IPS DF 4.7 (cell line): Measurements from ENCODE around the gene PSMB5.

Experiments used
- DNase-seq: peaks from one replicate; pipeline ENCODE4 v3.0.0-alpha.2; 2013; ENCODE audit warnings: low spot score; ENCODE audit errors: extremely low read depth

Gene PSMB5

DNA sequence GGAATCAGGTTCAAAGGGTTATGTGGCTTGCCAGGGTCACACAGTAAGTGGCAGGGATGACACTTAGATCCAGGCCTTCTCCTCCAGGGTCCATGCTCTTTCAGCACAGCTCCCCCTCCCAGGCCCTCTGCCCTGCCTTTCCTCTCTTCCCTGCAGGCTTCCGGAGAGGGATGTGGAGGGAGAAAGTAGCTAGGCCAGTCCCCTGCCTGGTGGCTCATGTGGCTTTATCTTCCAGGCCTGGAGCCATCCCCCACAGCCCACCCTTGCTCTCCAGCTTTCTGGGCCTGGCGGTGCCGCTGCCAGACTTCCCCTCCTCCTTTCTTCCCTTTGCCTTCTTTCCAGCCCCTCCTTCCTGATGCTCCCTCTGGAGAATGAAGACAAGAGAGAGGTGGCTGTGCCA lies 9.1 kb upstream of the PSMB5 start:
- no peak for DNase-seq

DNA sequence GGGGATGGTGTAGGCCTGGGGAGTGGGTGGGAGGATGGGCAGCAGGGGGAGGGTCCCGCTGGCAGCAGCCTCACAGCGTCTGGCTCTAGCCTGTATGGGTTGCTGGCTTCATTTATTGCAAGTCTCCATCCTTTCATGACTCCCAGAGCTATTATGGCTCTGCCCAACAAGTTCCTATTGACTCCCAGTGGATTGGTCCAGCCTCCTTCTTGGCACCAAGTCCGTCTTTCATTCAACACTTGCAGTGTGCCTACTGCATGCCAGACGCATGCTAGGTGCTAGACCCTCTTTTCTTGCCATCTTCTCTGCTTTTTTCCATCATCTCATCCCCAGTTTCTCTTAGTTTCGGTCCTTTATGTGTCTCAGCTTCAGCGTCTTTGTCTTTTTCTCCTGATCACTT lies 8.4 kb upstream of the PSMB5 start:
- DNase-seq = no peak

DNA sequence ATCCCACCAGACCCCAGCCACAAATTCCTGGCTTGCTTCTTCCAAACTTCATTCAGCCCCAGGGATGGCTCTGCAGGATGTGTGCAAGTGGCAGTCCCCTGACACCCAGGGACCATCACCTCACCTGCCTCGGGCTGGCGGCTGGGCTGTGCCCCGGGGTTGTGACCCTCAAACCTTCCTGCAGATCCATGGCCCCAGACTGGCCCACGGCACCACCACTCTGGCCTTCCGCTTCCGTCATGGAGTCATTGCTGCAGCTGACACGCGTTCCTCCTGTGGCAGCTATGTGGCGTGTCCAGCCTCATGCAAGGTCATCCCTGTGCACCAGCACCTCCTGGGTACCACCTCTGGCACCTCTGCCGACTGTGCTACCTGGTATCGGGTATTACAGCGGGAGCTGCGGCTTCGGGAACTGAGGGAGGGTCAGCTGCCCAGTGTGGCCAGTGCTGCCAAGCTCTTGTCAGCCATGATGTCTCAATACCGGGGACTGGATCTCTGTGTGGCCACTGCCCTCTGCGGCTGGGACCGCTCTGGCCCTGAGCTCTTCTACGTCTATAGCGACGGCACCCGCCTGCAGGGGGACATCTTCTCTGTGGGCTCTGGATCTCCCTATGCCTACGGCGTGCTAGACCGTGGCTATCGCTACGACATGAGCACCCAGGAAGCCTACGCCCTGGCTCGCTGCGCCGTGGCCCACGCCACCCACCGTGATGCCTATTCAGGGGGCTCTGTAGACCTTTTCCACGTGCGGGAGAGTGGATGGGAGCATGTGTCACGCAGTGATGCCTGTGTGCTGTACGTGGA lies 7.7 kb upstream of the PSMB5 start, which contains the start of gene PSMB11:
Gene PSMB11, plus strand, starts transcription at position 51 of the 804 bp plus-strand sequence. Its CDS starts 14 bp downstream, at position 65.
- no peak for DNase-seq

DNA sequence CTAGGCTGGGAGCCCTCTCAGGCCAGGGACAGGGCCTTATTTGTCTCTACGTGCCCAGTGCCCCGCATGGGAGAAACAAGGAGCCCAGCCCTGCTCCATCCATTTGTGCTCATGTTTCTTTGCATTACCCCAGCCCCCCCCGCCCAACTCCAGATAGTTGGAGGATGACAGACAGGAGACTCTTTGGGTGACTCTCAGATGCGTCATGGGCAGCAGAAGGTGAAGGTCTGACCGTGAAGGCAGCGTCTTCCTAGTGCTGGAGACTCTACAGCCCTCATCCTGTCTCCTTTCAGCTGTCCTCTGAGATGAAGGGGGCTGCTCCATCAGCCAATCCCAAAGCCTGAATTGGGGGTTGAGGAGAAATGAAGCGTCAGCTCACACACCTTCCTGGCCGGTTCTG lies 7.0 kb upstream of the PSMB5 start:
- no peak for DNase-seq

DNA sequence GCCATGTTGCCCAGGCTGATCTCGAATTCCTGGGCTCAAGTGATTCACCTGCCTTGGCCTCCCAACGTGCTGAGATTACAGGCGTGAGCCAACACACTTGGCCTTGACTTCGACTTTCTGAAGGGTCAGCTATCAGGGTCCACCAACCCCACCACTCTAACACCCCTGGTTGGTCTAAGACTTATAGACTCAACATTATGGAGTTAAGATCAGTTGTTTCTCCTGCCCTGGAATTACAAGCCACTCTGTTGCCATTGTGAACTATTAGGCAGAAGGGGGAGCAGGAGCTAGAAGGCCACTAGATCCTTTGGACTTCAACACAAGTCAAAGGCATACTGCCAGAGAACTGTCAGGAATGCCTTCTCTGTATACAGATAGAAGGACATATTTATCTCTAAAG lies 5.4 kb upstream of the PSMB5 start:
- no peak for DNase-seq

DNA sequence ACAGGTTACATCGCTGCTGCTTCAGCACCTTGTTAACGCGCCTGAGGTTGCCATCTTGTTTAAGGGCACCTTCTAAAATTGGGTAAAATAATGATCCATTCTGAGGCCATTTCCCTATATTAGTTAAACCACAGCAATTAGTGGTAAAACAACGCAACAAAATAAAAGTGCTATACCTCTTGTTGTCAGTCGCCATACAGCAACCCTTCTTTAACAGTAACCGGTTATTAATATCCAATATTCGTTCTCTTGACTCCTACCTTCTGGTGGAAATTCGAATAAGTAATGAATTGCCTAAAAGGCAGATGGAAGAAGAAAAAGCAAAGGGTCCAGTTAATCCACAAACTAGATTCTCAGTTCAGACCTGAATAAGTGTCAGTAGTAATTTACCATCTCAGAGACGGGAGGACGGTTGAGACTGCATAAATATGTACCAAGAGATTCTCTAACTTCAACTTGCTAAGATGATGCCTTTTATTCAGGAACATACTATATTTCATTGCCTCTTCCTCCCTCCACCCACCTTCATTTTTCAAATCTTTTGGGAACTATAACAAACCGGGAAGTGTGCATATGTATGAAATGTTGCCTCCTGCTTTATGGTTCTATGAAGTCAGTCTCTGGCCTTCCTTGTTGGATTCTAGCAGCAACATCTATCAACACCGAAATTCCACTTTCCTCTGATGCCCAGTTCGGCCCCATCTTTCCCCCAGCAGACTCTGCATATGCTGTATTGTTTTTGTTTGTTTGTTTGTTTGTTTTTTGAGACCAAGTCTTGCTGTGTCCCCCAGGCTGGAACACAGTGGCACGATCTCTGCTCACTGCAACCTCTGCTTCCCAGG lies 824 bp upstream of the PSMB5 start:
- no peak for DNase-seq

DNA sequence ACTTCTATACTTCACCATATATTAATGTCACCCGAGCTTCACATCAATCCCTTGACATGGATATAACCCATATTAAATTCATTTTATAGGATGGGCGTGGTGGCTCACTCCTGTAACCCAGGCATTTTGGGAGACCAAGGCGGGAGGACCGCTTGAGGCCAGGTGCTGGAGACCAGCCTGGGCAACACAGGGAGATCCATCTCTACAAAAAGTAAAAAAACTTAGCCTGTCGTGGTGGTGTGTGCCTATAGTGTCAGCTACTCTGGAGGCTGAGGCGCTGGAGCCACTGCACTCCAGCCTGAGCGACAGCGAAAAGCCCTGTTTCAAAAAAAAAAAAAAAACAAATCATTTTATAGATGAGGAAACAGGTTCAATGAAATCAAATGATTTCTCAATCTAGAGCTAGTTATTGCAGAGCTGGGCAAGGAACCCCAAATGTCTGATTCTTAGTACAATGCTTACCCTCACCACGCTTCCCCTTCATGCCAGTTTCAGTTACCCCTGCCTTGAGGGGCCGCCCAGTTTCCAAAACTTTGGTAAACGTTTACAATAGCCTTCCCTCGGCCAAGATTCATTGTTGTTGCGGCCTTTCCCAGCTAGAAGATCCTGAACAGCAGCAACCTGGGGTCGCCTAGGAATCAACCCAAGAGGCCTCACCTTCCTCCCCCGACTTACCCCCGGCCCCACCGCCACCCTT lies 751 bp downstream of the PSMB5 start:
- DNase-seq = no peak

DNA sequence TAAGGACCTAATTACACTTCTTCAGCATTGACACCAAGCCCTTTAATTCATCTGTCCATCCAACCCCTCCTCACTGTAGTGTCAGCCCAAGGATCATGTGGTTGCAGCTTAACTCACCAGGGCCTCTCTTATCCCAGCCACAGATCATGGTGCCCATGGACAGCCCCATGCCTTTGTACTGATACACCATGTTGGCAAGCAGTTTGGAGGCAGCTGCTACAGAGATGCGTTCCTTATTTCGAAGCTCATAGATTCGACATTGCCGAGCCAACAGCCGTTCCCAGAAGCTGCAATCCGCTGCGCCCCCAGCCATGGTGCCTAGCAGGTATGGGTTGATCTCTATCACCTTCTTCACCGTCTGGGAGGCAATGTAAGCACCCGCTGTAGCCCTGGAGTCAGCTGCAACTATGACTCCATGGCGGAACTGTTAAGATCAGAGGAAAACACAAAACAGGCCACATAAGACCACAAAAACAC lies 1.4 kb downstream of the PSMB5 start:
- DNase-seq = no peak

DNA sequence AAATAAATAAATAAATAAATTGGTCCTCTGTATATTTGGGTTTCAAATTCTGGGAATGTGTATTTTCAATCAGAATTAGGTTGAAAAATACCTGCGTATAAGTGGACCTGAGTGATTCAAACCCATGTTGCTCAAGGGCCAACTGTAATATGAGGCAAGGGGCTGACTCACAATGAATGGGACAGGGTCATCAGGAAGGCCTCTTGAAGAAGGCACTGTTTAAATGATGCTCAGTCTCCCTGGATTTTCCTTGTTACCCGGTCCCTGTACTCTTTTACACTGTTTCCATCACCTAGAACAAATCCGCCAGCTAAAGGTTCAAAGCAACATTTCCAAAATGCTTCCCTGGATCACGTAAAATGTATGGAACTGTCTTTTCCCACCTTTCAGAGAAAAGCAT lies 3.8 kb downstream of the PSMB5 start:
- no peak for DNase-seq

DNA sequence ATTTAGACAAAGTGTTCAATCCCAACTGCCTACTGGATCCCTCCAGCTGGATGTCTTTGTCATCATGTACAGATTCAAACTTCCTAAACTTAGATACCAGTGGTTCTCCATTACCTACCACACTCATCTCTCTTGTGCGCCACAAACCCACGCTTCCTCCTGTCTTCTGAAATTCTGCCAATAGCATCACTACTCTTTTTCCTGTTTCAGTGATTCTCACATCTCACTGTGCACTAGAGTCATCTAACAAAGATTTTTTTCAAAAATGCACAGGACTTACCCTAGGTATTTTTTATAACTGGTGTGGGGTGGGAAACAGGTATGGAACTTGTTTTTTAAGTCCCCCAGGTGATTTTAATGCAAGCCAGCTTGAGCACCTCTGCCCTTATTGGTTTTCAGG lies 5.9 kb downstream of the PSMB5 start:
- DNase-seq = no peak

DNA sequence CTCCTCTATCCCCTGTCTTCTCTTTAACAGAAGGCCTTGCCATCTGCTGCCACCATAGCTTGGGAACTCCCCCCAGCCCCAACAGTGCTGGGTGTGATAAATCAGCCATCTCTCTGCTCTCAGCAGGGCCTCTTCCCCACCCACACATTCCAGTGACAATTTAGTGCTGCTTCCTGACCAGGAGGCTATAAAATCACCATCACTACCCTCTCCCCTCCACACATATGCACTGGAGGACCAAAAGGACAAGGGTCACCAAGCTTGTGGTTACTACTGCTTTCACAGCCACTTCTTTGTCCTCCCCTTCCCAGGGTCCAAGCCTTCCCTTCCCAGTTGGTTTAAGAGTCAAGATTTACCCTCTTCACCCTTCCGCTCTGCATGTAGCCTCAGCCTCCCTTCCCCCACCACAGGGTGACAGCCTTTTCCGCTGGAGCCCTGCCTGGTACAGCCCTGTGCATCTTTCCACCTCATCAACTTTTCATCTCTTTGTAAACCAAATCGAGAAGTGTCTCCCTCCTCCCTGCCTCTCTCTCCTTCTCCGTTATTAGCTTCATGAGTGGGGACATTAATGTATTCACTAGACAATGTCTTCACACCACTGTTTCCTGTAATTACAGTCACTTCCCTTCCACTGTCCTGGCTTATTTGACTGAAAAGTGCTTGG lies 9.4 kb downstream of the PSMB5 start:
- no peak for DNase-seq

DNA sequence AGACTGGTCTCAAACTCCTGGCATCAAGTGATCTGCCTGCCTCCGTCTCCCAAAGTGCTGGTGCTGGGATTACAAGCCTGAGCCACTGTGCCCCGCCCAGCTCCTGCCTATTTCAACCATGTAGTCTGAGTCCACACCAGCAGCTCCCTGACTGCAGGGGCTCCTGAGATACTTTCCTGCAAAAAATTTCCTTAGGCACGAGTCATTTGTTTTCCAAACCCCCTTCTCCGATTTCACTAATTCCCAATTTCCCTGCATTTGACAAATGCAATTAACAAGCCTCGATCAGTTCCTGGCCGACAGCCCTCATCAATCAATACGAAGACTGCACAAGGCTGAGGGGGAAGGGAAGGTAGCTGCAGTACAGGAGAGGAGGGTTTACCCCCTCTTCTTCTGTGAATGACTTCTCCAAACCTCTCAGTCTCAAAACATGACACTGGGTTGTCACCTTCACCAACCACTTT lies 10.1 kb downstream of the PSMB5 start:
- no peak for DNase-seq

DNA sequence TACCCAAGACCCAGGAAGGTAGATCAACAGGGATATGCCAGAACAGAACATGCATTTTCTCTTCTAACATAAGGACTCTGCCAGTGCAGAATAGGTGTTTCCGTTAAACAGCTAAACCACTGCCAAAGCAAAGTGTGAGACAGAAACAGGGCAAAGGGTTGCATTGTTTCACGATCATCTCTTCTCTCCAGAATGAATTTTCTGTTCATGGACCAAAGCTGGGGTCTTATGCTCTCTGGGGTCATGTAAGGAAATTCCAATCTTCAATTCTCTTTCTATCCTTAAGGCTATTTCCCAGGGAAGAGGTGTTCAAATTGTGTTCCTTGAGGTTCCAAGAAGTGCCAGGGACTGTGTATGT lies 10.9 kb downstream of the PSMB5 start:
- DNase-seq = no peak

DNA sequence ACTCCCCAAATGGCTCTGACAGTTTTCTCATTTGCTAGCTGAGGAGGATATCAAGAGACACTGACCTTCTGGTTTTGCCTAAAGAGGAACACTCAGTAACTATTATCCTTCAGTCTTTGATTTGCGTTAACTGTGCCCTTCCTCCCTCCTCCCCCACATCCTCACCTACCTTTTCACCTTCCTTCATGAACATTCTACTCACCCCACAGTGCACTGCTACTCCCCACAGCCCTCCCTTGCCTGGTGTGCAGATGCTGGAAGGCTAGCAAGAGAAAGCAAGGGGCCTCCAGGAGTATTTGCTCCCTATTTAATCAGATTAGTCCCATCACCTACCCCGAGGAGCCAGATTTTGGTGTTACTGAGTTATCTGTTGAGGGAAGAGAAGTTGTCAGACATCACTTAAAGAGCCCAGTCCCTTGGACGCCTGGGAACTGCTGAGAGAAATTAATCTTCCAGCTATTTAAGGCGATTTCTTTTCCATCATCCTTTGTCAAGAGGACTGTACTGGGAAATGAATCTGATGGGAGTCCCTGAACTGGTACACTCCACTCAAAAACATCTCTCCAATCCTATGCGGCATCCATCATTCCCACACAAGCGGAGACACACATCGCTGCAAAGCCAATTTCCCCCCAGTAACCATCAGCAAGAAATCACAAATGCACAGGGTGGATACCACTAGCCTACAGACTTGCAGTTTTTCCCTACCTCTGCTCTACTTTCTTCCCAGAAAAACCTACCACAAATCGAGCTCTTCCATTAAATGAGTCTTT lies 11.5 kb downstream of the PSMB5 start:
- no peak for DNase-seq

DNA sequence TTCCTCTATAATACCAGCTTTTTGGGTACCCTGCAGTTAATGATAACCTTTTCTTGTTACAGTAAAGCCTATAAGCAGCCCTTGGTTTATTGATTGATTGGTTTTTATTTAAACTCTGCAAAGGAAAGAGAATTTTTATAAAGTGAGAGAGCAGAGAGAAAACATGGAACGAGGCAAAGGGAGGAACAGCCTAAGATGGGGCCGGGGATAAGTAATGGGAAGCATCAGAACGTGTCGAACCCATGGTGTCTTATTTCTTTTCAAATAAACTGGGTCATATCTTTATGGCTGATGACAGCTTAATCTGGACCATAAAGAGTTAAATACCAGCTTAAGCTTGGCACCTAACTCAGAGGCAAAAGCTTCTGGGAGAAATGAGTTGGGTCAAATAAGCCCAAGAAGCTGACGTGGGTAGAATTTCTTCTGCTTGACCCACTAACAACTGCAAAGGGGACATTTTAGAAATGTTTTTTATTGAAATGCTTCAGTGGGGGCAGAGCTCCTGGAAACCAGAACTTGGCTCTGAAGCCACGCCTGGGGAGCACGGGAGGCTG lies 12.7 kb downstream of the PSMB5 start:
- no peak for DNase-seq

DNA sequence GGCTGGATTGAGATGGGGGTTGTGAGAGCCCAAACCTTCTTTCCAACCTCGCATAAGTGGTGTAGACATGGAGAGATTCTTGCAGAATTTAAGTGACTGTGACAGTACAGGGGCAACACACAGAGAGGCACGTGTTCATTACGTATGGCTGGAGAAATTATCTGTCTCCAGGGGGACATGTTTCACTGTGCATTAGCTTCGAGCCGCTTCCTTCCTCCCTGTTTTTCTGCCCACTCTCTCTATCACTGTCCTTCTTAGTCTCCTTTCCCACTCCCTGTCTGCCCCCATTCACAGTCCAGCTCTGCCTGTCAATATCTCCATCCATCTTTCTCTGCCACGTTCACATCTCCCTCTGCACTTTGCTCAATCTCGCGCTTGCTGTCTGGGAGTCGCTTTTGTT lies 13.3 kb downstream of the PSMB5 start:
- no peak for DNase-seq

DNA sequence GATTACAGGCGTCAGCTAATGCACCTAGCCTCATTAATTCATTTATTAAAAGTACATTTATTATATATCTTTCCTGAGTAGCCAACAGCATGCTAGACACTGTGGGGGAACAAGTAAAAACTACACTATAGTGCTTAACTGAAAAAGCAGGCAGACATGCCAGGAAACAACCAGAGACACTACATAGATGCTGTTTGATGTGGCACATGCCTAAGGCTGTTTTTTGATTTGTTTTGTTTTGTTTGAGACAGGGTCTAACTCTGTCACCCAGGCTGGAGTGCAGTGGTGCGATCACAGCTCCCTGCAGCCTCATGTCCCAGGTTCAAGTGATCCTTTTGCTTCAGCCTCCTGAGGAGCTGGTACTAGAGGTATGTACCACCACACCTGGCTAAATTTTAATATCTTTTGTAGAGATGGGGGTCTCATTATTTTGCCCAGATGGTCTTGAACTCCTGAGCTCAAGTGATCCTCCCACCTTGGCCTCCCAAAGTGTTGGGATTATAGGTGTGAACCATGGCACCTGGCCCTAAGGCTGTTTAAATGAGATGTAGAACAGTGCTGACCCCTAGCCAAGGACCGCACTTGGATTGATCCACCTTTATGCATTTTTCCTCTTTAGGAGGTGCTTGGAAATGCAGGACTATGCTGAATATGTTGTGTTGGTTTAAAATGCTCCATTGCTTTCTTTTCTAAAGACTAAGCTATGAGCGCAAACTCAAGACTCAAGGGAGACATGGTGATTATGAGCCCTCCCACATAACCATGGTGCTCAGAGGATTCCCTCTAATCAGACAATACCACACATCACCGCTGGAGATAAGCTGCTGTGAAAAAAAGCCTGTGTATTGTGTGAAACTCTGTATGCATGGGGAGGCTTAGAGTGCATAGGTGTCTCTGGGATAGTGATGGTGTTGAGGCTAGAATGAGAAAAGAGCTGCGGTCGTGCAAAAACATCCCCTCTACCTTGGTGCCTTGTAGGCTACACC lies 14.3 kb downstream of the PSMB5 start:
- no peak for DNase-seq

DNA sequence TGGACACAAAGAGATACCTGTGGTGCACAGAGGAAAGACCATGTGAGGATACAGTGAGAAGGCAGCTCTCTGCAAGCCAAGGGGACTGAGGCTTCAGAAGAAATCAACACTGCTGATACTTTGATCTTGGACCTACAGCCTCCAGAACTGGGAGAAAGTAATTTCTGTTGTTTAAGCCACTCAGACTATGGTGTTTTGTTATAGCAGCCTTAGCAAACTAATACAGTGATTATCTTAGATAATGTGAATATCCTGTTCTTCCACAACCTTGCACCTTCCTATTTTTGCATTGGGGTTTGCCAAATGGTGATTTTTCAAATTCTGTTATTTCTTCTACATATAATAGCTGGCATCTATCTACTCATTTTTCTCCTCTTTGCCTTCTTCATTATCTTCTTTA lies 16.6 kb downstream of the PSMB5 start:
- no peak for DNase-seq

DNA sequence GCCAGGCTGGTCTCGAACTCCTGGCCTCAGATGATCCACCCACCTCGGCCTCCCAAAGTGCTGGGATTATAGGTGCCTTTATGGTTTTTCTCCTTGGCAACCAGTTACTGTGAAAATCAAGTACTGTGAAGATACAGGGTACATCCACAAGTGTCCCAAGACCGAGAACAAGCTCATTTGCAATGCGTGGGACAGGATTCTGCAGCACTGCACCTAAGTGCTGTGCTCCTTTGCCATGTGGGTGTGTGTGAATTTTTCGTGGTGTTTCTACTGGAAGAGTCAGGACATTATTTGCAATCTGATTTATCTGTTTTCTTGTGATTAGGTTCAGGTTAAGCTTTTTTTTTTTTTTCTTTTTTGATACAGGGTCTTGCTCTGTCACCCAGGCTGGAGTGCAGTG lies 17.6 kb downstream of the PSMB5 start:
- DNase-seq = no peak
